GM12865 (cell line): ENCODE measurements around the gene ROM1.

ENCODE experiments used
- DNase-seq: peaks from one replicate; pipeline ENCODE4 v3.0.0; 2010; ENCODE audit warnings: low read depth
- H3K4me3 ChIP-seq: 2 replicates; pipeline ENCODE4 v1.5.1; 2011; ENCODE audit warnings: mild to moderate bottlenecking, low read depth, low read length, control low read depth
- TF ChIP-seq, protein P1 (sequence below): IDR thresholded peaks from 2 replicates; pipeline ENCODE4 v1.5.1; 2011; ENCODE audit warnings: low read length, control low read depth, low read depth, inconsistent platforms; ENCODE audit not compliant: insufficient read depth; ENCODE audit errors: missing control alignments

The ROM1 gene

DNA sequence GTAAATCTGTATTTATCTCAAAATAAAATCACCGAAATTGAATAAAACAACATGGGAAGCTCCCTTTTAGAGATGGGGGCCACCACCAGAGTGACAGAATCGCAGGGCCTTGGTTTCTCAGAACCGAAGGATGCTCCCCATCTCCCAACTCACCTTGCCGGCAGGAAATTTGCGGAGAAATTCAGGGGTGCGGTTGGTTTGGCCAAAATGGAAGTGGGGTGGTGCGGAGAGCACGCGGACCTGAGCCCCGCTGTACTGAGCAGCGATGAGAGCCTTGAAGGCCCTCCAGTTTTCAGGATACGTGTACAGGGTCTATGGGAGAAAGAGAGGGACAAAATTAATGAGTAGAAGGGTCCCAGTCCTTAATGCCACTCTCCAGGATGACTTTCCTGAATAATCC lies 40.6 kb upstream of the ROM1 start:
- TF ChIP-seq, protein P1, sequence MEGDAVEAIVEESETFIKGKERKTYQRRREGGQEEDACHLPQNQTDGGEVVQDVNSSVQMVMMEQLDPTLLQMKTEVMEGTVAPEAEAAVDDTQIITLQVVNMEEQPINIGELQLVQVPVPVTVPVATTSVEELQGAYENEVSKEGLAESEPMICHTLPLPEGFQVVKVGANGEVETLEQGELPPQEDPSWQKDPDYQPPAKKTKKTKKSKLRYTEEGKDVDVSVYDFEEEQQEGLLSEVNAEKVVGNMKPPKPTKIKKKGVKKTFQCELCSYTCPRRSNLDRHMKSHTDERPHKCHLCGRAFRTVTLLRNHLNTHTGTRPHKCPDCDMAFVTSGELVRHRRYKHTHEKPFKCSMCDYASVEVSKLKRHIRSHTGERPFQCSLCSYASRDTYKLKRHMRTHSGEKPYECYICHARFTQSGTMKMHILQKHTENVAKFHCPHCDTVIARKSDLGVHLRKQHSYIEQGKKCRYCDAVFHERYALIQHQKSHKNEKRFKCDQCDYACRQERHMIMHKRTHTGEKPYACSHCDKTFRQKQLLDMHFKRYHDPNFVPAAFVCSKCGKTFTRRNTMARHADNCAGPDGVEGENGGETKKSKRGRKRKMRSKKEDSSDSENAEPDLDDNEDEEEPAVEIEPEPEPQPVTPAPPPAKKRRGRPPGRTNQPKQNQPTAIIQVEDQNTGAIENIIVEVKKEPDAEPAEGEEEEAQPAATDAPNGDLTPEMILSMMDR: no peak
- DNase-seq: no peak
- H3K4me3 ChIP-seq: peak overlapping the region; percentile 88

DNA sequence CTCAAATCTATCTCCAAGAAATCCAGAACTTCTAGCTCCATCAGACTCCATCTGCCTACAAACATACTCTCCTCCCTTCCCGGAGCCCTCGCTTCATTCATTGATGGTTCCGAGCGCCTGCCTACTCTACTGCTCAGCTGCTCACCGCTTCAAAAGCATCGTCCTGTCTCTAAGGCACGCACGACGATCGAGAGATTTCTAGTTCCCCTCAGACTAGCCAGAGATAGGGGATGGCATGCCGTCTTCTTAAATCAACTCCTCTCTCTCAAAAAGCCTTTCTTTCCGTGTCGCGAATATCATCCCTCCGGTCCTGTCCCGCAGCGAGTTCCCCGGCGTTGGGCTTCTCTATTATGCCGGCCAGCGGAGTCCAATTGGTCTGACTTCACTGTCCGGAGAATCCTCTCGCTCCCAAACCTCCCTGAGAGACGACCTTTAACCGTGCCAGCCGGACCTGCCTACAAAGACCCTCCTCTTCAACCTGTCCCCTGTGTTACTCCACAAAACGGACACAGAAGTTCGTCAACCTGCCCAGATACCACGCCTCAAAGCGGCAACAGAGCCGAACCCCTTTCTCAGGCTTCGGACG lies 40.0 kb upstream of the ROM1 start:
- peak; percentile 50 for DNase-seq
- peak overlapping the region; percentile 88 for H3K4me3 ChIP-seq
- TF ChIP-seq, protein P1: no peak

DNA sequence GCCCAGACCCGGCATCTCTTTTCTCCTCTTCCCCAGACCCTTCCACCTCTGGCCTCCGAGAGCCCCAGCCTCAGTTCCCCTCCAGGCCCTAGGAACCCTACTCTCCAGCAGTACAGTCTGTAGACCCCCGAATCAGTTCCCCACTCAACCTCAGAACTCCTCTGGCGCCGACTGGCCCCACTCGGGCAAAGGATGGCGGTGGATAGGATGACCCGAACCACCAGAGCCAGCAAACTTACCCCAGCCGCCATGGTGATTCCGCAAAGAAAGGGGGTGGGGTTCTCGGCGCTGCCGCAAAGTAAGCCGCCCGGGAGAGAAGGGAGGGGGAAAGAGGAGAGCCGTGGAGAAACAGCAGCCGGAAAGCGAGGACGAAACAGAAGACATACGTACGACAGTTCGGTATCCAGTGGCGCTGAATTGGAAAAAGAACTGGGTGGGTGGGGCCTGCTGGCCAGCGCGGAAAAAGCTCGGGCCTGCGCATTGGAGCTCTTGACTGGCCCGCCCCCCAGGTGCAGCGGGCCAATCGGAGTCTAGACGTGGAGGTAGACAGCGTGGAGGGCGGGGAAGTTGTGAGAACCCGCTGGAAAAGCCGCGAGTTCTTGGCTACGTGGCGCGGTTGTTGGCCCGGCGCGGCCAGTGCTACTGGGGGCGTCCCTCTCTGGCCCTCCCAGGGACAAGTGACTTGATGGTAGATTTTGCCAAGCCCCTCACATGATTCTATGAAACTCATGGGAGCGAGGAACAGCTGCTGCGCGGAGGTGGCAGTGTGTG lies 39.3 kb upstream of the ROM1 start, which contains the start of gene EEF1G:
Gene EEF1G (minus strand): TSS at position 300 of the 771 bp plus-strand sequence. CDS start 49 bp downstream, at position 251.
- TF ChIP-seq, protein P1: no peak
- peak within 1 kb of the TSS; percentile 88 for H3K4me3 ChIP-seq
- peak; percentile 100 for DNase-seq

DNA sequence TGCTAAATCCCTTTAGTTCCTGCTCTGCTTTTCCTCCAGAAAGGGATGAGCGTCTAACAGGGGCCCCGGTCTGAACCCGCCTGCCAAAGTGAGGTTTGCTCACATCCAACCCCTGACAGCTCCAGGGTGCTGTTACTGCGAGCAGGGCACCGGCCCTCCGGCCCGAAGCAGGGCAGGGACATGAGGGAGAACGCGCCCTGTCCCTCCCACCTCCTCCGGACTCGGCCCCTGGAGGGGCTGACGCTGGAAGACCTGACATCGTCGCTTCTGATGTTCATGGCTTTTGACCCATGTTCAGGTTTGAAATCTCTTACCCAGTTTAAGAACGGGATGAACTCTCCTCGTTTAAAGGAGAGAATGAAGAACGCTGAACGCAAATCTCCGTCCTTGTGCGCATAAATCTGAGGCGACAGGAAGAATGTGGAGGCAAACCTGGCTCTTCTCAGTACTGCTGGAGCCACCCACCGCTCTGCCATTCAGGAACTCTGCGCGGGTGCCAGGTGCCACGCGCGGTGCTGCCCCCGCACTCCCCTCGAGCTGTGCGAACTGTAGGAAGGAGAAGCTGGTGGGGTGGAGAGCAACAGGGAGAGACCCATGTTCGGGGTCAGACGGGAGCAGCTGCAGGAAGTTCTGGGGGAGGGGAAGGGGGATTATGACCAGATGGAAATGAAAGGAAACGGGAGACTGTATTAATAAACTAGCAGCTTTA lies 38.5 kb upstream of the ROM1 start:
- peak; percentile 35 for DNase-seq
- peak overlapping the region; percentile 85 for H3K4me3 ChIP-seq

DNA sequence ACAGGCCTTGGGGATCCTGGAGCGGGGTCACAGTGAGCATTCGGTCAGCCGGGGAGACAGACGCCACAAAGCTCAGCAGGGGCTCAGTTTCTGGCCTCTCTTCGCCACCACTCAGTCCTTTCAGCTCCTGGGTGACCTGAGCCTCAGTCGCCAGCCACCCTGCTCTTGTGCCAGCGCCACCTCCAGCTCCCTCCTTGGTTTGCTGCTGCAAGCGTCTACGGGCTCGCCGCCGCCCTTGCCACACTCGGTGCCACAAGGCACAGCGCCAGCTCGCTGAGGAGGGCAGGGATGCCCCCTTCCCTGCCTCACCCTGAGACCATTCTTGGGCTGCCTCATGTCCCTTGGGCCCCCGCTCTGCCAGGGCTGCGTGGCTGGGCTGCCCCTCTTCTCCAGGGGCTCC lies 37.9 kb upstream of the ROM1 start:
- DNase-seq: no peak
- TF ChIP-seq, protein P1: no peak
- H3K4me3 ChIP-seq: peak overlapping the region; percentile 85

More for the DNA sequence above, 38.5 kb upstream of the ROM1 start:
- TF ChIP-seq, protein P1: no peak

DNA sequence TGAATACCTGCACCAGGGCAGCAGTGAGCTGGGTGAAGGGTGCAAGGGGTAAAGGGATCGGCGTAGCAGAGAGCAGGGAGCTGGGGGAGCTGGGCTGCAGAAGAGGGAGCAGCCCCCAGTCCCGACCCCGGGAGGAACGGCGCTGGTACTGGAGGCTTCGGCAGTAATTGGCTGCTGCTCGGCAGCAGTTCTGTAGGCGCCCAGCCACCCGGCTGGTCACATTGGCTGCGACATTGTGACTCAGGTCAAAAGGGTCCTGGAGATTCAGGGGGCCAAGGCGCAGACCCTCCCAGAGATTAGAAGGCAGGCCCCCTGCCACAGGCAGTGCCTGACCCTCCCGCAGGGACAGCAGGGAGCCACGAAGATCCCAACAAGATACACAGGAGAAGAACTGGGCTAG lies 37.2 kb upstream of the ROM1 start:
- TF ChIP-seq, protein P1: no peak
- no peak for DNase-seq
- H3K4me3 ChIP-seq: no peak overlapping the region
